HCT116 (cell line): ENCODE results near the gene ATXN2. TPM values are rescaled to one million over a fixed set of nuclear protein-coding genes. Genes with fewer than 3 reads are reported as not detected.

Experiments
- ATAC-seq: fragments of 200-7000 bp; cut with Tn5 transposase; 2 replicates; pipeline ENCODE4 v1.9.1; 2020; ENCODE audit warnings: mild to moderate bottlenecking, moderate library complexity
- BruUV-seq: library from RNA; stranded (reverse); fragments of 400-500 nt; replicated peaks from 2 replicates; lab custom pipeline; 2021; lab: Mats Ljungman, UMichigan
- CTCF ChIA-PET: fragments of 300-600 bp; sonication (Branson Sonifier 250); formaldehyde crosslinking; loops from one replicate; lab custom pipeline; 2021; ENCODE audit warnings: antibody characterized with exemption; lab: Charles Lee
- POLR2A ChIA-PET: fragments of 300-600, 350-600 bp; sonication (Branson Sonifier 250); formaldehyde crosslinking; loops from one replicate; lab custom pipeline; 2021; ENCODE audit warnings: antibody characterized with exemption; lab: Charles Lee
- RAD21 ChIA-PET, 2 experiments: fragments of 300-600 bp; sonication (Branson Sonifier 250); formaldehyde crosslinking; loops; one replicate each; lab custom pipeline; 2023; ENCODE audit warnings: low total read pairs in 2 of 2; ENCODE audit not compliant: uncharacterized antibody in 2 of 2, unreplicated experiment in 2 of 2, low non-redundant PET in 1 of 2; lab: Charles Lee
- DNase-seq: peaks from one replicate; pipeline ENCODE4 v3.0.0-alpha.2; 2010; ENCODE audit warnings: low read depth, low spot score
- H2AFZ ChIP-seq: fragments of 200-600 bp; shearing (Covaris generic), sonication (generic); 2 replicates; pipeline ENCODE4 v1.6.1; 2017; ENCODE audit warnings: low read depth, mixed run types, mixed read lengths, antibody characterized with exemption, low read length; ENCODE audit not compliant: poor library complexity, severe bottlenecking
- H3K27ac ChIP-seq: 2 replicates; pipeline ENCODE4 v1.5.1; 2012; ENCODE audit warnings: low read depth, low read length
- H3K27me3 ChIP-seq: fragments of 200-600 bp; sonication (generic); 2 replicates; pipeline ENCODE4 v1.6.1; 2016; ENCODE audit warnings: mixed run types, low read length, mixed read lengths; ENCODE audit not compliant: insufficient read depth
- H3K36me3 ChIP-seq, 2 experiments: fragments of 200-500 bp in 1 of 2; fragments of 200-600 bp in 1 of 2; sonication (Bioruptor generic) in 1 of 2; sonication (generic) in 1 of 2; 2 replicates each; pipeline versions ENCODE4 v1.5.1 to v1.6.1; 2014 to 2016; ENCODE audit warnings: low read length in 2 of 2, inconsistent platforms in 1 of 2, mixed read lengths in 1 of 2, mixed run types in 1 of 2; ENCODE audit not compliant: insufficient read depth in 2 of 2, control insufficient read depth in 1 of 2
- H3K4me1 ChIP-seq, 2 experiments: fragments of 200-600 bp in 1 of 2; sonication (generic) in 1 of 2; 2 replicates each; pipeline versions ENCODE4 v1.5.1 to v1.6.1; 2012 to 2017; ENCODE audit warnings: low read length in 2 of 2, inconsistent platforms in 1 of 2, mild to moderate bottlenecking in 1 of 2, mixed read lengths in 1 of 2, mixed run types in 1 of 2, moderate library complexity in 1 of 2; ENCODE audit not compliant: insufficient read depth in 2 of 2, control insufficient read depth in 1 of 2
- H3K4me2 ChIP-seq: fragments of 200-600 bp; sonication (generic); 2 replicates; pipeline ENCODE4 v1.6.1; 2017; ENCODE audit warnings: mixed run types, low read length, mixed read lengths
- H3K4me3 ChIP-seq, 2 experiments: fragments of 200-600 bp in 1 of 2; sonication (generic) in 1 of 2; replicated peaks in 1 of 2; 2 replicates each; pipeline ENCODE4 v1.5.1; 2011 to 2016; ENCODE audit warnings: low read length in 2 of 2, control low read depth in 1 of 2, low read depth in 1 of 2, mild to moderate bottlenecking in 1 of 2, mixed read lengths in 1 of 2, mixed run types in 1 of 2
- H3K79me2 ChIP-seq: fragments of 200-600 bp; sonication (generic); 2 replicates; pipeline ENCODE4 v1.6.1; 2017; ENCODE audit warnings: mild to moderate bottlenecking, mixed run types, low read length, moderate library complexity, mixed read lengths; ENCODE audit not compliant: insufficient read depth
- H3K9ac ChIP-seq: fragments of 200-600 bp; sonication (generic); 2 replicates; pipeline ENCODE4 v1.6.1; 2016; ENCODE audit warnings: low read length, mixed read lengths
- H3K9me2 ChIP-seq: fragments of 200-600 bp; sonication (generic), shearing (Covaris generic); 2 replicates; pipeline ENCODE4 v1.6.1; 2017; ENCODE audit warnings: mixed run types, mild to moderate bottlenecking, moderate library complexity; ENCODE audit not compliant: insufficient read depth
- H3K9me3 ChIP-seq, 2 experiments: fragments of 200-500 bp in 1 of 2; fragments of 200-600 bp in 1 of 2; sonication (Bioruptor generic) in 1 of 2; sonication (generic) in 1 of 2; 2 replicates each; pipeline ENCODE4 v1.6.1; 2014 to 2017; ENCODE audit warnings: low read length in 2 of 2, mixed read lengths in 2 of 2, inconsistent platforms in 1 of 2, low read depth in 1 of 2, mild to moderate bottlenecking in 1 of 2, mixed run types in 1 of 2, moderate library complexity in 1 of 2; ENCODE audit not compliant: control insufficient read depth in 1 of 2, insufficient read depth in 1 of 2
- H4K20me1 ChIP-seq: fragments of 200-600 bp; sonication (generic), shearing (Covaris generic); 2 replicates; pipeline ENCODE4 v1.6.1; 2017; ENCODE audit warnings: mixed run types, mild to moderate bottlenecking, moderate library complexity; ENCODE audit not compliant: insufficient read depth
- CBX3 ChIP-seq: IDR thresholded peaks from 2 replicates; pipeline ENCODE4 v1.6.1; 2012; ENCODE audit warnings: low read depth
- CTCF ChIP-seq, 3 experiments: fragments of 200-600 bp in 1 of 3; sonication (generic) in 1 of 3; IDR thresholded peaks in 2 of 3; conservative IDR thresholded peaks in 1 of 3; 2 replicates each; pipeline ENCODE4 v1.5.1; 2012 to 2017; ENCODE audit warnings: low read depth in 2 of 3, low read length in 2 of 3, antibody characterized with exemption in 1 of 3, borderline replicate concordance in 1 of 3, control low read depth in 1 of 3, mild to moderate bottlenecking in 1 of 3, mixed read lengths in 1 of 3, mixed run types in 1 of 3, moderate library complexity in 1 of 3; ENCODE audit not compliant: insufficient read depth in 1 of 3
- EGR1 ChIP-seq: IDR thresholded peaks from 2 replicates; pipeline ENCODE4 v1.6.1; 2012; ENCODE audit warnings: low read depth
- ELF1 ChIP-seq: IDR thresholded peaks from 2 replicates; pipeline ENCODE4 v1.6.1; 2012; ENCODE audit warnings: low read depth, borderline replicate concordance
- EZH2 ChIP-seq: fragments of 200-600 bp; sonication (generic); IDR thresholded peaks from 2 replicates; pipeline ENCODE4 v1.6.1; 2017; ENCODE audit warnings: antibody characterized with exemption, mixed run types
- EZH2phosphoT487 ChIP-seq: fragments of 200-600 bp; IDR thresholded peaks from 2 replicates; pipeline ENCODE4 v1.6.1; 2018; ENCODE audit warnings: antibody characterized with exemption, borderline replicate concordance
- JUND ChIP-seq: IDR thresholded peaks from 2 replicates; pipeline ENCODE4 v1.6.1; 2012
- POLR2AphosphoS5 ChIP-seq: IDR thresholded peaks from 2 replicates; pipeline ENCODE4 v1.6.1; 2011; ENCODE audit warnings: mild to moderate bottlenecking, low read depth, low read length, moderate library complexity
- RAD21 ChIP-seq: IDR thresholded peaks from 2 replicates; pipeline ENCODE4 v1.6.1; 2012; ENCODE audit warnings: low read depth, mild to moderate bottlenecking
- SIN3A ChIP-seq: IDR thresholded peaks from 2 replicates; pipeline ENCODE4 v1.6.1; 2012; ENCODE audit warnings: low read depth
- SP1 ChIP-seq: IDR thresholded peaks from 2 replicates; pipeline ENCODE4 v1.6.1; 2012; ENCODE audit warnings: low read depth
- SRF ChIP-seq: IDR thresholded peaks from 2 replicates; pipeline ENCODE4 v1.6.1; 2012; ENCODE audit warnings: low read depth
- TCF7L2 ChIP-seq: IDR thresholded peaks from 2 replicates; pipeline ENCODE4 v1.7.0; 2011; ENCODE audit warnings: borderline replicate concordance, inconsistent platforms; ENCODE audit not compliant: insufficient read depth, insufficient read length; ENCODE audit errors: extremely low read depth
- YY1 ChIP-seq: IDR thresholded peaks from 2 replicates; pipeline ENCODE4 v1.6.1; 2011; ENCODE audit warnings: low read length, low read depth, moderate library complexity, mild to moderate bottlenecking; ENCODE audit not compliant: insufficient replicate concordance; ENCODE audit errors: extremely low read depth
- intact Hi-C: fragments of 100-400 bp; cut with micrococcal nuclease; formaldehyde crosslinking; loops from 2 replicates; pipeline ENCODE4 v1.10.0; 2022
- total RNA-seq: library from RNA; stranded (reverse); gene quantifications from one replicate; pipeline ENCODE4 v1.2.1, GENCODE V29; 2021; ENCODE audit not compliant: unreplicated experiment
- TF ChIP-seq, protein P1 (sequence below): IDR thresholded peaks from 2 replicates; pipeline ENCODE4 v1.6.1; 2012
- TF ChIP-seq, protein P2 (sequence below): IDR thresholded peaks from 2 replicates; pipeline ENCODE4 v1.6.1; 2012; ENCODE audit warnings: low read depth
- TF ChIP-seq, protein P3 (sequence below): IDR thresholded peaks from 2 replicates; pipeline ENCODE4 v1.6.1; 2012

Gene ATXN2
- total RNA-seq, 1 experiment from 2014 or later, result 72.7 TPM

DNA sequence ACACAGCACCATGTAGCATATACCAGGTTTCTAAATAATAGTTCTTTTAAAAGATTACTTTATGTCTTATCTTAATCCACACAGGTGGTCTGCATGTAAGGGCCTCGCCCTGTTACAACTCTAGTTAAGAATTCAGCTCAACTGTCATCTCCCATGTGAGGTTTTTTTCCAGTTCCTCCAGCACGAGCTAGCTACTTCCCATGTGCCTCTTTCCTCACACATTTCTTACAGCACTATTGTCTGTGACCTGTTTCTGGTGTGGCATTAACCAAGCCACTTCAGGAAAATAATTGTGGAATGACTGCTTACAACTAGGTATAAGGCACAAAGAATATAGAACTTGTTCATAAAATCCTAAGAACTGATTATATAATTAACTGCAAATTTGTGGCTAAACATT is 127.9 kb downstream of the ATXN2 start:
- no peak overlapping the region for H3K9ac ChIP-seq
- no peaks in the 10 kb centered on the region for H3K9me3 ChIP-seq
- no peaks in the 10 kb centered on the region for H3K4me1 ChIP-seq
- H3K36me3 ChIP-seq, result peaks cover 12 to 32% of the 10 kb centered on the region in 2 experiments
- H2AFZ ChIP-seq, result no peak overlapping the region
- RAD21 ChIA-PET, result no interaction called here
- no TSS peak for BruUV-seq
- POLR2A ChIA-PET, result no interaction called here
- intact Hi-C loops, result no loop called here
- H3K79me2 ChIP-seq, result no peaks in the 10 kb centered on the region; the same call in 1 of the 2 replicates
- no peaks in the 10 kb centered on the region for H3K27me3 ChIP-seq
- H4K20me1 ChIP-seq, result no peaks in the 10 kb centered on the region
- H3K9me2 ChIP-seq, result no peaks in the 10 kb centered on the region
- no peak for ATAC-seq
- H3K4me2 ChIP-seq, result no peak overlapping the region
- DNase-seq, result no peak
- CTCF ChIA-PET, result interaction anchor here (1.3 kb wide), 1 partner anchor 19 kb away, joined by 3 read pairs; no protein-coding TSS in a partner anchor
- TF ChIP-seq EZH2 (no peak), TCF7L2 (no peak), YY1 (no peak), POLR2AphosphoS5 (no peak), EZH2phosphoT487 (no peak), CBX3 (no peak)
- H3K4me3 ChIP-seq, result no peak overlapping the region
- no peak overlapping the region for H3K27ac ChIP-seq

DNA sequence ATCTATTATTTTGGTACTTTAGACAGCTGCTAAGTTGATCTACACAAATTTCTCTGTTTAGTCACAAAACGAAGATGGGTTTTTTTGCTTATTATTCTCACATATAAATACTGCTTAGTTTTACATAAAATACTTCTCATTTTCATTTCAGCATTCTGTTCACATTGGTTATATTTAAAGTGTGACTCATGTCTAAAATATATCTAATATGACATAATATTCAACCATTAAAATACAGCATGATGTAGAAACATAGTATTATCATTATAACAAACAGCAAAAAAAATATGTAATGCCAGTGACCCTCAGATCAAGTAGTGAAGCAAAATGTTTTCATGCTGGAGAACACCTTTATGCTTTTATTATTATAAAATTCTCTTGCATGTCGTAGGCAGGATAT is 129.7 kb downstream of the ATXN2 start:
- no peaks in the 10 kb centered on the region for H3K9me2 ChIP-seq
- no peak overlapping the region for H3K4me2 ChIP-seq
- POLR2A ChIA-PET, result no interaction called here
- ATAC-seq (no peak), DNase-seq (no peak)
- H3K27ac ChIP-seq, result no peak overlapping the region
- H2AFZ ChIP-seq, result no peak overlapping the region
- RAD21 ChIA-PET, result no interaction called here
- no peaks in the 10 kb centered on the region for H3K27me3 ChIP-seq
- intact Hi-C loops, result no loop called here
- CTCF ChIA-PET, result no interaction called here
- no peaks in the 10 kb centered on the region for H3K4me1 ChIP-seq
- BruUV-seq, result no TSS peak
- no peaks in the 10 kb centered on the region; the same call in 1 of the 2 replicates for H3K79me2 ChIP-seq
- no peak overlapping the region for H3K9ac ChIP-seq
- no peaks in the 10 kb centered on the region for H3K9me3 ChIP-seq
- H3K4me3 ChIP-seq, result no peak overlapping the region
- peaks cover 14 to 27% of the 10 kb centered on the region in 2 experiments for H3K36me3 ChIP-seq
- H4K20me1 ChIP-seq, result no peaks in the 10 kb centered on the region
- no peak for TF ChIP-seq JUND
- TF ChIP-seq, protein P1, sequence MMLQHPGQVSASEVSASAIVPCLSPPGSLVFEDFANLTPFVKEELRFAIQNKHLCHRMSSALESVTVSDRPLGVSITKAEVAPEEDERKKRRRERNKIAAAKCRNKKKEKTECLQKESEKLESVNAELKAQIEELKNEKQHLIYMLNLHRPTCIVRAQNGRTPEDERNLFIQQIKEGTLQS, result no peak
- TF ChIP-seq SP1, result no peak
- no peak for TF ChIP-seq EGR1
- TF ChIP-seq EZH2phosphoT487, result no peak
- TF ChIP-seq SRF, result no peak
- TF ChIP-seq EZH2, result no peak
- TF ChIP-seq, protein P2, sequence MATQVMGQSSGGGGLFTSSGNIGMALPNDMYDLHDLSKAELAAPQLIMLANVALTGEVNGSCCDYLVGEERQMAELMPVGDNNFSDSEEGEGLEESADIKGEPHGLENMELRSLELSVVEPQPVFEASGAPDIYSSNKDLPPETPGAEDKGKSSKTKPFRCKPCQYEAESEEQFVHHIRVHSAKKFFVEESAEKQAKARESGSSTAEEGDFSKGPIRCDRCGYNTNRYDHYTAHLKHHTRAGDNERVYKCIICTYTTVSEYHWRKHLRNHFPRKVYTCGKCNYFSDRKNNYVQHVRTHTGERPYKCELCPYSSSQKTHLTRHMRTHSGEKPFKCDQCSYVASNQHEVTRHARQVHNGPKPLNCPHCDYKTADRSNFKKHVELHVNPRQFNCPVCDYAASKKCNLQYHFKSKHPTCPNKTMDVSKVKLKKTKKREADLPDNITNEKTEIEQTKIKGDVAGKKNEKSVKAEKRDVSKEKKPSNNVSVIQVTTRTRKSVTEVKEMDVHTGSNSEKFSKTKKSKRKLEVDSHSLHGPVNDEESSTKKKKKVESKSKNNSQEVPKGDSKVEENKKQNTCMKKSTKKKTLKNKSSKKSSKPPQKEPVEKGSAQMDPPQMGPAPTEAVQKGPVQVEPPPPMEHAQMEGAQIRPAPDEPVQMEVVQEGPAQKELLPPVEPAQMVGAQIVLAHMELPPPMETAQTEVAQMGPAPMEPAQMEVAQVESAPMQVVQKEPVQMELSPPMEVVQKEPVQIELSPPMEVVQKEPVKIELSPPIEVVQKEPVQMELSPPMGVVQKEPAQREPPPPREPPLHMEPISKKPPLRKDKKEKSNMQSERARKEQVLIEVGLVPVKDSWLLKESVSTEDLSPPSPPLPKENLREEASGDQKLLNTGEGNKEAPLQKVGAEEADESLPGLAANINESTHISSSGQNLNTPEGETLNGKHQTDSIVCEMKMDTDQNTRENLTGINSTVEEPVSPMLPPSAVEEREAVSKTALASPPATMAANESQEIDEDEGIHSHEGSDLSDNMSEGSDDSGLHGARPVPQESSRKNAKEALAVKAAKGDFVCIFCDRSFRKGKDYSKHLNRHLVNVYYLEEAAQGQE, result no peak
- TF ChIP-seq CTCF (IDR thresholded peaks at IDR 0.05 in 2 of 3, conservative IDR thresholded peaks at IDR 0.05 in 1 of 3; ENCODE audit: borderline replicate concordance in 1 of 3, insufficient read depth in 1 of 3, low read depth in 2 of 3, low read length in 2 of 3), result no peak
- TF ChIP-seq, protein P3, sequence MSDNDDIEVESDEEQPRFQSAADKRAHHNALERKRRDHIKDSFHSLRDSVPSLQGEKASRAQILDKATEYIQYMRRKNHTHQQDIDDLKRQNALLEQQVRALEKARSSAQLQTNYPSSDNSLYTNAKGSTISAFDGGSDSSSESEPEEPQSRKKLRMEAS, result no peak
- no peak for TF ChIP-seq ELF1
- TF ChIP-seq RAD21, result no peak
- TF ChIP-seq SIN3A, result no peak
